Stimulated activated CD4-positive, alpha-beta T cell treated with anti-CD3 and anti-CD28 coated beads, Interleukin-15, amount 100 ng/mL, for 1 hour (primary cell): ENCODE measurements around the gene SYK.

Experiments
- DNase-seq, 2 donors: peaks; one replicate each; pipeline ENCODE4 v3.0.0-alpha.2; 2020; ENCODE audit warnings: low read depth in 1 of 2, low spot score in 1 of 2

SYK gene

DNA sequence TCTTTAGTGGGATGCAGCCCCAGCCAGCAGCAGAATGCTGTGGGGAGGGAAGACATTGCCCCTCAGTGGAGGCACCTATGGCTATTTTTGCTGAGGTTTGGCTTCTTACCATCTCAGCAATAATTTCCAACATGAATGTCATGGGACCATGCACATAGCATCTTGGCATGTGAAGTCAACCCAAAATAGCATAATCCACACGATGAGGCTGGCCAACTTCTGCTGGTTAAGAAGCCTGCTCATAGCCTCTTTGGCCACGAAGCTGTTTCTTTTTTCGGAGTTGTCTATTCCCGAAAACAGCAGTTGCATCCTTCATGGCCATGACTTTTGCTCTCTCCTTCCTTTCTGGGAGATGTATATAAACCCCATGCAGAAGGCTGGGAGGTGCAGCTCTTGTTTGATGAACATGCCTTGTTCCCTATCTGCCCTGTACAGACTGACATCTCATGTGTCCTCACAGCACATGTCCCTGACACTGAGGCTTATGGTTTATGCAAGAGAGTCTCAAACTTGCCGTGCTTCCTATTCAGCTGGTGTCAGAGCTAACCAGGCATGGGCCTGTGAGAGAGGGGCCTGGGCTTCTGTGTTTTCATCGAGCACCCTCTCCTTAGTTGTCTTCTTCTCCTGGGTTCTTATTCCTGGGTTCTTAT, 45.3 kb downstream of the SYK start:
- no peak for DNase-seq

DNA sequence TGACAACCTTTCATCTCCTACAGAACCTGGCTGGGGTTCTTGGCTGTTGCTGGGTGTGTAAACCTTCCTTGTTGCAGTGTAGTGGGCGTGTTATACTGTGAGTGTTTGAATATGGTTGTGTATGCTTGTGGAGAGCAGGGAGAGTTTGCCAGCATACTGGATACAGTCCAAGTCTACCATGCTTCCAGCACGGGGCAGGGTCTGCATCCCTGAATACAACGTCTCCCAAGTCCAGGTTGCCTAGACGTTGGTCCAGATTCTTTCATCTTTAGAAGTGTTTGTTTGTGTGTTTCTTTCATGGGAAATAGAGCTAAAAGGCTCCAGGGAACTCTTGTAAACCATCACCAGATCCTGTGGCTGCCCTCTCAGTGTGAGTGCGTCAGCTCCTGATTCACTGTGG, 46.4 kb downstream of the SYK start:
- DNase-seq, result no peak

DNA sequence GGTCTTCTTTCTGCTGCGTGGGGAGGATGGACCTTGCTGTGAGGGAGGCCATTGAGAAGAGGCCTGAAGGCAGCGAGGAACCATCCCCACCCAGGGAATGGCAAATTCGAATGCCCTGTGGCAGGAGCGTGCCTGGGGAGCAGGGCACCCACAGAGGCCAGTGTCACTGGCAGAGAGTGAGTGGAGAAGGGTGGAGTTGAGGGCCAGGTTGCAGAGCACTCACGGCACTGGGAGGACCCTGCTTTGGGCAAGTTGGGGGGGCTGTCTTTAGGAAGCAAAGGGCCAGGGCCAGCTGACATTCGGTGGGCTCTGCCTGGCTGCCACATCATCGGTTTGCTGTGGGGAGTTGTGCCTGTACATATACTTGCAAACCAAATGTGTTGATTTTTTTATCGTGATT, 47.2 kb downstream of the SYK start:
- DNase-seq, result no peak

- no peak for DNase-seq
These were observed 49.8 kb downstream of the SYK start for GRCh38 chr9:90851444-90851843.

- DNase-seq, result no peak
These were observed 52.3 kb downstream of the SYK start for GRCh38 chr9:90853945-90854344.

- DNase-seq, result no peak
These were observed 53.1 kb downstream of the SYK start for GRCh38 chr9:90854637-90855175.

DNA sequence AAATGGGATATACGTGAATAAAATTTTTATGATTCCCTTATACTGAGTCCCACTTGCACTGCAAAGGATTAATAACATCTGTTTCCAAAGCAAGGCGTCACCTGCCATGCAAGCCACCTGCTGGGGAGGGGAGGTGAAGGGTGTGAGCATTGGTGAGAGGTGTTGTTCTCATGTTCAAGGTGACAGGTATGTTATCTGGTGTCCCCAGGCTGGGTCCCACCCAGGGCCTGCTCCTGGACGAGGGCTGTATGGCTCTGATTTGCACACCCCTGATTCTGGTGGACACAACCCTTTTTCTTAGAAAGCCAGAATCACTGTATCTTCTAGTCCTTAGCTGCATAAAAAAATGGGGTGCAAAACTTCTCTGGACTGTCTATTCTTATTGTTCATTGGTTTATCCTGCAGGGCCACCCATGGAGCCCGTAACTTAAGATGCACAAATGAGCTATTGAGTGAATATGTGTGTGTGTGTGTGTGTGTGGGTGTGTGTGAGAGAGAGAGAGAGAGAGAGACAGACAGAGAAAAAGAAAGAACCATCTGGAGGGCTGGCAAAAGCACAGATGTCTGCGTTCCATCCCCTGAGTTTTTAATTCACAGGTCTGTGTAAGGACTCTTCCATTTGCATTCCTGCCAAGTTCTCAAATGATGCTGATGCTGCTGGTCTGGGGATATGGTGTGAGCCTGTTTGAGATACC, 53.7 kb downstream of the SYK start:
- DNase-seq, result no peak

- no peak for DNase-seq
These were observed 55.5 kb downstream of the SYK start for GRCh38 chr9:90857091-90857490.

DNA sequence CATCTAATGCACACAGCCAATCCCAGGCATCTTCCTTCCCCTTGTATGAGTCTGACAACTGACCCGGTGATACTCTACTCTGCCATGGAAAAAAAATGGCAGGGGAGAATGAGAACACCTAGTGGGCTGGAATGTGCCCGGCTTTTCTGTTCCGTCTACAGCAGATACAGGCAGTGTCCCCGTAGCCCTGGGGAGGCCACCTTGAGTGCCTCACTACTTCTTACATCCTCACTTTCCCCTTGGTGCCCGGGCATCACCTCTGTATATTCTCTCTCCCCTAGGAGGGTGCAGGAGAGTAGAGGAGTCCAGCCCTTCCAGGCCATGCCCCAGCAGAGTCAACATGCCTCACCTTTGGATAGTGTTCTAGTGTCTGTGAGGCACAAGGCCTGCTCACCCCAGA, 56.2 kb downstream of the SYK start:
- DNase-seq, result no peak

DNA sequence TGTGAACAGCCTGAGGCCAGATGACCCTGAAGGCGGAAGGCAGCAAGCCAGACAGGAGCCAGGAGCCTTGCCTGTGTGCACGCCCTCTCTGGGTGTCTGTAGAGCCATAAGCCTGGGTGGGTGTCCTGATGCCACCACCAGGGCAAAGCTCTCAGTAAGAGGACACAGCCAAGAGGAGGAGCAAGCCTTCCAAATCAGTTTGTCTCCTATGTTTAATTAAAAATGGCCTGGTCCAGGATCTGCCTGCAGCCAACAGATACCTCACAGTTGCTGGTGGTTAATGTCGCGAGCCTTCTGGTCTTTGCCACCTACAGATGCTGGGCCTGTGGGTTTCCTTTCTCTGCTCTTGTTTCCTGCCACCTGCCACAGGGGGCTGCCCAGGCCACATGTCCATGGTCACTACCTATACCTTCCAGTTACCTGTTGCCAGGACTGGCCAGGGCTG, 56.9 kb downstream of the SYK start:
- no peak for DNase-seq

- no peak for DNase-seq
These were observed 58.8 kb downstream of the SYK start for GRCh38 chr9:90860382-90860781.

DNA sequence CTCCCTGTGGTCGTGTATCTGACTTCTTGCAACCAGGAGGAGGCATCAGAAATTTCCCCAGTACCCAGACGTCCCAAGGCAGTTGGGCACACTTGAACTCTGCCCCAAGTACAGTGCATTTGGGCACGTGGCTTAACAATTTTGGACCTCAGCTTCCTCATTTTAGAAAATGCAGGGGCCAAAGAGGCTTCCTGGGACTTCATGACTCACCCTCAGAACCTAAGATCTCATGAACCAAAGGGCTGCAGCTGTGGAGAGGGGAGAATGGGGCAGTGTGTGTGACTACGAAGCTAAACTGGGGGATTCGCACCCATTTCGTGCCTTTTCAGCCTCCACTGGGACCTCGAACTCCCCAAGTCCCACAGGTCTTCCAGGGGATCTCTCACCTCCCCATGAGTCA, 59.2 kb downstream of the SYK start:
- DNase-seq, result no peak

GRCh38 chr9:90861380-90861779, 59.8 kb downstream of the SYK start:
- DNase-seq, result no peak

DNA sequence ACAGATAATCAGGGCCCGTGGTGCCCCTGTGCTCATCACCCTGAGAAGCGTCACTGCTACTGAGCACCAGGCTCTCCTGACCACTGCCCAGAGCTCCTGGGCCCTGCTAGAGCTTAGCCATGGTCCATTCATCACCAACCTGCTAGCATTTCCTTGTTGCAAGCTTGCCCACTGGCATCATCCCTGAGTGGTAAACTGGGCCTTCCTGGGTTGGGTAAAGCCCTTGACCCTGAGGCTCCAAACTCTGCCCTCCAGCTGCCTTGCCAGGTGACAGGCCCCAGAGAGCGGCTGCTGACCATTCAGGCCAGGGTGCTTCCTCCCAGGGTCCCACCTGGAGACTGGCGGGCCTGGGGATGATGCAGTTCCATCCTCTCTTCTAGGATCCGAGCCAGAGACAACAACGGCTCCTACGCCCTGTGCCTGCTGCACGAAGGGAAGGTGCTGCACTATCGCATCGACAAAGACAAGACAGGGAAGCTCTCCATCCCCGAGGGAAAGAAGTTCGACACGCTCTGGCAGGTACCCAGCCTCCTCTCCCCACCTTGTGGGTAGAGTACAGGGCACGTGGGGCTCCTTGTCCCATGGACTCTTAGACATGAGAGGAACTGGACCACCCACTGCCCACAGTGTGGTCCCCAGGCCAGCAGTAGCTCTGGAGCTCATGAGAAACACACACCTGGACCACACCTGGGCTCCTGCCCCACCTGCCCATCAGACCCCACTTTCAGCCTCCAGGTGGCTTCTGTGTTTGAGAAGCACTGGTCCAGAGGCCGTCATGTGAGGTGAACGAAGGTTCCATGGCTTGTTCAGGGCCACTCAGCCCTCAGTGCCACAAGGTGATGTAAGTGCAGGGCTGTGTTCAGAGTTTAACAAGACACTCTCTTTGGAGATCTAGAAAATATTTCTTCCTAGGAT, 60.5 kb downstream of the SYK start:
- no peak for DNase-seq

- no peak for DNase-seq
These were observed 63.2 kb downstream of the SYK start for GRCh38 chr9:90864779-90865178.

- no peak for DNase-seq
These were observed 65.5 kb downstream of the SYK start for GRCh38 chr9:90867101-90867500.

GRCh38 chr9:90868555-90868954, 66.9 kb downstream of the SYK start:
- no peak for DNase-seq

GRCh38 chr9:90869361-90869760, 67.7 kb downstream of the SYK start:
- no peak for DNase-seq

- DNase-seq, result no peak
These were observed 69.2 kb downstream of the SYK start for GRCh38 chr9:90870621-90871326.

DNA sequence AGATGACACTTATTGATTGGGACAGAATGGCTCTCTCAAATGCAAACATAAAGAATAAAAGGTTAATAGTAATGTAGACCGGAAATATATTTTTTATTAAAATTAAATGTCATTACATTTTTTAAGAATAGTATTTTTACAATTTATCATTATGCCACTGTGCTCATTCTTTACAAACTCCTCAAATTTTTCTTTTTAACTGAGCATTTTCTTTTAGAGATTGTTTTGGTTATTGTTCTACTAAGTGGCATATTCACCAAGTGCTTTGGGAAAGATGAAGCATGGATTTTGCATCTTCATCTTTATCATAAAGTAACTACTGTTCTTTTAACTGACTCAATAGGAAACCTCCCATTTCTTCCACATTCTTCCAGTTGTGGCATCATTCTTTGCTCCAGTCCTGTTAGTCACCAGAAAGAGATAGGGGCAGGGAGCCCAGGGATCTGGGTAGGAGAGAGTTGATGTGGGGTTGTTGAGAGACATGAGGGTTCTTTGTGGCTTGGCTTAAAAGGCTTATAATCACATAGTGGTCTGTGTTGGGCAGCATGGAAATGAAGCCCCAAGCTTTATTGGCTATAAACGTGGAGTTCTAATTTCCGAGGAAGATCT, 69.8 kb downstream of the SYK start:
- DNase-seq, result no peak

- no peak for DNase-seq
These were observed 71.2 kb downstream of the SYK start for GRCh38 chr9:90872835-90873294.
